H1 (cell line): Measurements from ENCODE around the gene GPR137. TPM values are rescaled to one million over a fixed set of nuclear protein-coding genes. Genes with fewer than 3 reads are reported as not detected.
A peak's percentile ranks its signal among the peaks of the same experiment; 100 is the strongest.

Experiments
- CTCF ChIA-PET: fragments of 300-600 bp; sonication (Branson Sonifier 250); formaldehyde crosslinking; loops from one replicate; lab custom pipeline; 2021; ENCODE audit not compliant: partially characterized antibody; lab: Charles Lee
- POLR2A ChIA-PET: fragments of 300-600 bp; sonication (Branson Sonifier 250); formaldehyde crosslinking; loops from one replicate; lab custom pipeline; 2021; ENCODE audit warnings: inconsistent platforms; ENCODE audit not compliant: partially characterized antibody; lab: Charles Lee
- DNase-seq, 2 experiments: peaks; one replicate each; pipeline versions ENCODE4 v3.0.0 to v3.0.0-alpha.2; 2010 to 2022; ENCODE audit warnings: low spot score in 2 of 2, low read depth in 1 of 2, mixed read lengths in 1 of 2
- FAIRE-seq: peaks from 2 replicates; lab custom pipeline; 2011; peaks lifted over from hg19 to GRCh38; lab: Jason Lieb, UNC
- H2AFZ ChIP-seq: 2 replicates; pipeline ENCODE4 v1.8.1; 2012; ENCODE audit warnings: low read length, inconsistent platforms
- H2AK5ac ChIP-seq: 2 replicates; pipeline ENCODE4 v1.6.1; 2013; ENCODE audit warnings: low read depth, low read length
- H2BK120ac ChIP-seq: replicated peaks from 2 replicates; pipeline ENCODE3; 2013; ENCODE audit warnings: low read depth, low read length, inconsistent platforms
- H2BK12ac ChIP-seq: 2 replicates; pipeline ENCODE4 v1.6.1; 2013; ENCODE audit warnings: low read depth, low read length
- H2BK15ac ChIP-seq: 2 replicates; pipeline ENCODE4 v1.6.1; 2013; ENCODE audit warnings: low read length
- H2BK20ac ChIP-seq: 2 replicates; pipeline ENCODE4 v1.6.1; 2013; ENCODE audit warnings: low read length
- H2BK5ac ChIP-seq: 2 replicates; pipeline ENCODE4 v1.6.1; 2013; ENCODE audit warnings: low read depth, low read length
- H3K14ac ChIP-seq: 2 replicates; pipeline ENCODE4 v1.6.1; 2013; ENCODE audit warnings: inconsistent platforms; ENCODE audit not compliant: insufficient read length
- H3K18ac ChIP-seq: 2 replicates; pipeline ENCODE4 v1.6.1; 2013; ENCODE audit warnings: low read length; ENCODE audit errors: extremely low read depth
- H3K23ac ChIP-seq: 2 replicates; pipeline ENCODE4 v1.6.1; 2013; ENCODE audit warnings: inconsistent platforms; ENCODE audit not compliant: insufficient read length
- H3K23me2 ChIP-seq: 2 replicates; pipeline ENCODE4 v1.6.1; 2013; ENCODE audit warnings: low read depth, low read length
- H3K27ac ChIP-seq: 2 replicates; pipeline ENCODE4 v1.6.1; 2011; ENCODE audit warnings: low read depth, low read length, inconsistent platforms
- H3K27me3 ChIP-seq, 4 experiments: replicated peaks in 1 of 4; 1 replicate in 1 of 4; 2 replicates in 3 of 4; pipeline versions ENCODE4 v1.6.1 to v1.8.1; 2011 to 2013; ENCODE audit warnings: low read length in 3 of 4, mild to moderate bottlenecking in 3 of 4, inconsistent platforms in 2 of 4, mixed read lengths in 2 of 4, moderate library complexity in 1 of 4; ENCODE audit not compliant: control insufficient read depth in 3 of 4, insufficient read depth in 3 of 4; ENCODE audit errors: extremely low read depth in 1 of 4
- H3K36me3 ChIP-seq, 4 experiments: 2 replicates each; pipeline versions ENCODE4 v1.6.1 to v1.8.1; 2011 to 2013; ENCODE audit warnings: mild to moderate bottlenecking in 4 of 4, low read length in 3 of 4, moderate library complexity in 2 of 4, control low read depth in 1 of 4, inconsistent platforms in 1 of 4; ENCODE audit not compliant: insufficient read depth in 4 of 4, control insufficient read depth in 2 of 4
- H3K4ac ChIP-seq: replicated peaks from 2 replicates; pipeline ENCODE3; 2013; ENCODE audit warnings: low read length, low read depth, mixed read lengths, inconsistent platforms; ENCODE audit not compliant: insufficient read length
- H3K4me1 ChIP-seq, 4 experiments: replicated peaks in 1 of 4; 1 replicate in 1 of 4; 2 replicates in 3 of 4; pipeline versions ENCODE4 v1.6.1 to v1.8.1; 2011 to 2013; ENCODE audit warnings: low read length in 3 of 4, inconsistent platforms in 2 of 4, mixed read lengths in 1 of 4; ENCODE audit not compliant: insufficient read depth in 4 of 4, control insufficient read depth in 3 of 4
- H3K4me2 ChIP-seq, 2 experiments: 2 replicates each; pipeline versions ENCODE4 v1.6.1 to v1.8.1; 2011 to 2013; ENCODE audit warnings: low read depth in 2 of 2, low read length in 2 of 2, control low read depth in 1 of 2, inconsistent platforms in 1 of 2, mild to moderate bottlenecking in 1 of 2; ENCODE audit not compliant: insufficient read depth in 1 of 2
- H3K4me3 ChIP-seq, 4 experiments: fragments of 200-600, 300-600 bp in 1 of 4; sonication (generic), shearing (Covaris generic), sonication (Bioruptor Twin) in 1 of 4; 2 replicates each; pipeline versions ENCODE4 v1.5.1 to v1.8.1; 2011 to 2016; ENCODE audit warnings: low read length in 4 of 4, low read depth in 3 of 4, control low read depth in 2 of 4, inconsistent platforms in 2 of 4, mild to moderate bottlenecking in 2 of 4, mixed read lengths in 1 of 4, moderate library complexity in 1 of 4; ENCODE audit not compliant: insufficient read depth in 2 of 4; ENCODE audit errors: extremely low read depth in 1 of 4
- H3K56ac ChIP-seq: replicated peaks from 2 replicates; pipeline ENCODE3; 2013; ENCODE audit warnings: low read depth, mild to moderate bottlenecking, mixed read lengths, low read length, inconsistent platforms; ENCODE audit not compliant: insufficient read length
- H3K79me1 ChIP-seq: 2 replicates; pipeline ENCODE4 v1.6.1; 2013; ENCODE audit warnings: low read depth, low read length, control low read depth
- H3K79me2 ChIP-seq, 2 experiments: 2 replicates each; pipeline versions ENCODE4 v1.6.1 to v1.8.1; 2012 to 2013; ENCODE audit warnings: low read length in 2 of 2, mild to moderate bottlenecking in 2 of 2, inconsistent platforms in 1 of 2; ENCODE audit not compliant: insufficient read depth in 2 of 2, control insufficient read depth in 1 of 2
- H3K9ac ChIP-seq, 4 experiments: replicated peaks in 1 of 4; 1 replicate in 1 of 4; 2 replicates in 3 of 4; pipeline versions ENCODE4 v1.6.1 to v1.8.1; 2011 to 2013; ENCODE audit warnings: low read depth in 3 of 4, low read length in 3 of 4, control low read depth in 2 of 4, mild to moderate bottlenecking in 2 of 4, moderate library complexity in 2 of 4, inconsistent platforms in 1 of 4; ENCODE audit errors: extremely low read depth in 1 of 4
- H3K9me3 ChIP-seq, 2 experiments: 2 replicates each; pipeline versions ENCODE4 v1.6.1 to v1.8.1; 2012 to 2013; ENCODE audit warnings: mild to moderate bottlenecking in 2 of 2, moderate library complexity in 2 of 2, control low read depth in 1 of 2, inconsistent platforms in 1 of 2, low read depth in 1 of 2, low read length in 1 of 2, mixed read lengths in 1 of 2; ENCODE audit not compliant: insufficient read depth in 2 of 2
- H4K20me1 ChIP-seq, 2 experiments: replicated peaks in 1 of 2; 2 replicates each; pipeline versions ENCODE3 to v1.8.1; 2011 to 2013; ENCODE audit warnings: inconsistent platforms in 2 of 2, low read length in 2 of 2, mild to moderate bottlenecking in 1 of 2; ENCODE audit not compliant: insufficient read depth in 2 of 2, control insufficient read depth in 1 of 2
- H4K5ac ChIP-seq: 2 replicates; pipeline ENCODE4 v1.6.1; 2013; ENCODE audit warnings: low read length, low read depth, mixed read lengths, inconsistent platforms; ENCODE audit not compliant: insufficient read length
- H4K8ac ChIP-seq: 2 replicates; pipeline ENCODE4 v1.8.0; 2013; ENCODE audit warnings: mild to moderate bottlenecking, moderate library complexity, low read length, inconsistent platforms; ENCODE audit not compliant: insufficient read depth; ENCODE audit errors: extremely low read depth
- H4K91ac ChIP-seq: replicated peaks from 2 replicates; pipeline ENCODE3; 2013; ENCODE audit warnings: low read length, mixed read lengths, inconsistent platforms; ENCODE audit not compliant: insufficient read length
- EGR1 ChIP-seq: IDR thresholded peaks from 2 replicates; pipeline ENCODE4 v1.6.1; 2011; ENCODE audit warnings: low read depth, low read length, borderline replicate concordance
- EZH2 ChIP-seq: fragments of 200-600 bp; sonication (generic); IDR thresholded peaks from 2 replicates; pipeline ENCODE4 v1.7.1; 2012; ENCODE audit warnings: low read depth, mild to moderate bottlenecking, moderate library complexity, low read length, inconsistent platforms; ENCODE audit not compliant: severe bottlenecking
- KDM4A ChIP-seq: IDR thresholded peaks from one replicate; pipeline ENCODE4 v1.7.1; 2012; ENCODE audit warnings: low read depth, mild to moderate bottlenecking, moderate library complexity, low read length, inconsistent platforms; ENCODE audit not compliant: severe bottlenecking
- RNF2 ChIP-seq: fragments of 200-900, 300-1000 bp; sonication (generic); IDR thresholded peaks from 2 replicates; pipeline ENCODE4 v1.7.1; 2016; ENCODE audit warnings: borderline replicate concordance, low read depth, mild to moderate bottlenecking, antibody characterized with exemption, low read length; ENCODE audit not compliant: poor library complexity, severe bottlenecking; ENCODE audit errors: missing control alignments
- SP1 ChIP-seq: IDR thresholded peaks from 2 replicates; pipeline ENCODE4 v1.6.1; 2011; ENCODE audit warnings: low read depth, low read length
- SUZ12 ChIP-seq: fragments of 200-600 bp; sonication (generic); IDR thresholded peaks from 2 replicates; pipeline ENCODE4 v1.6.1; 2012; ENCODE audit warnings: mild to moderate bottlenecking, inconsistent platforms, low read length, moderate library complexity, mixed read lengths
- TEAD4 ChIP-seq: IDR thresholded peaks from 2 replicates; pipeline ENCODE4 v1.6.1; 2012; ENCODE audit warnings: low read depth, low read length, inconsistent platforms, mixed read lengths
- WGBS, 2 experiments: shearing (Covaris generic) in 1 of 2; methylation state at CpG; one replicate each; pipeline versions ENCODE4 v1.1.6 to v1.1.7; 2013 to 2015; ENCODE audit warnings: low lambda C conversion rate in 2 of 2, mixed read lengths in 2 of 2, inconsistent platforms in 1 of 2, low coverage in 1 of 2, missing lambda C conversion rate in 1 of 2; ENCODE audit not compliant: insufficient replicate concordance in 2 of 2, insufficient coverage in 1 of 2, insufficient read length in 1 of 2; ENCODE audit errors: extremely low coverage in 1 of 2, missing lambda C conversion rate in 1 of 2; 5-methylcytosine and 5-hydroxymethylcytosine counted together
- polyA plus RNA-seq, 7 experiments: library from polyadenylated mRNA; depleted of rRNA in 3 of 7; stranded (reverse) in 5 of 7; unstranded in 2 of 7; fragments of >200 nt in 5 of 7; fragments of 200-250 nt in 2 of 7; gene quantifications; 1 replicate in 5 of 7; 2 replicates in 1 of 7; 4 replicates in 1 of 7; pipeline versions ENCODE4 v1.2.1 to v1.2.3, GENCODE V29; 2011 to 2013; ENCODE audit warnings: missing spikeins in 2 of 7, mixed read lengths in 2 of 7
- total RNA-seq: library from RNA; stranded (reverse); fragmentation: NEBNext Ultra II Directional; extraction: Animal tissue kit (Norgen Biotek cat#: 25700); gene quantifications from 2 replicates; pipeline ENCODE4 v1.2.1, GENCODE V29; 2021

The GPR137 gene
- total and polyA plus RNA-seq, 2 of the 8 experiments (the other 6 are each of a cell fraction or from before 2014, with no cell fraction given) = 36.2 to 37.8 TPM

GRCh38 chr11:64291752-64292459, 6.3 kb downstream of the GPR137 start:
- Histone ChIP-seq H2BK12ac (no peak overlapping the region), H3K56ac (no peak overlapping the region), H2BK15ac (no peak overlapping the region), H2AFZ (no peak overlapping the region), H4K8ac (no peak overlapping the region), H3K4me1 (peaks cover 0 to 14% (median 3%) of the 10 kb centered on the region in 4 experiments; a peak in 5 of 7 replicates), H3K14ac (no peak overlapping the region), H2AK5ac (no peak overlapping the region), H3K36me3 (peaks cover 0 to 9% (median 0%) of the 10 kb centered on the region in 4 experiments; a peak in 1 of 8 replicates), H3K23me2 (peaks cover 5% of the 10 kb centered on the region; the same call in 1 of the 2 replicates), H4K20me1 (peaks cover 5 to 25% of the 10 kb centered on the region in 2 experiments), H3K27ac (no peak overlapping the region), H3K79me2 (no peaks in the 10 kb centered on the region), H2BK5ac (no peak overlapping the region), H3K9ac (no peak overlapping the region), H3K79me1 (no peaks in the 10 kb centered on the region), H3K4me2 (peak overlapping the region; percentile 20 to 88), H3K4me3 (peak overlapping the region; percentile 21 to 64 (median 34)), H2BK20ac (no peak overlapping the region), H3K9me3 (no peaks in the 10 kb centered on the region), H2BK120ac (no peak overlapping the region), H3K4ac (no peak overlapping the region), H3K18ac (no peak overlapping the region), H3K23ac (no peak overlapping the region), H3K27me3 (peaks cover 64 to 79% (median 74%) of the 10 kb centered on the region in 4 experiments), H4K5ac (no peak overlapping the region), H4K91ac (no peak overlapping the region)
- CTCF ChIA-PET = interaction anchor here (0.8 to 11.4 kb wide), 3 partner anchors 11 to 88 kb away, joined by 3 to 134 read pairs (median 4); partner anchors contain the start of genes CATSPERZ, ESRRA, NUDT22 and TRPT1
- 5% methylated on average over 13 of the region's 96 CpGs; no CpG with 5 or more reads in 1 of the 2 experiments for WGBS, 2 experiments
- peak; percentile 66 for TF ChIP-seq RNF2
- TF ChIP-seq SUZ12 = peak; percentile 92
- peak; percentile 38 for TF ChIP-seq KDM4A
- TF ChIP-seq EZH2 = peak; percentile 86
- TF ChIP-seq SP1 = no peak
- TF ChIP-seq TEAD4 = no peak
- no peak for TF ChIP-seq EGR1
- POLR2A ChIA-PET = interaction anchor here (1.0 to 2.8 kb wide), 6 partner anchors 8 to 43 kb away, joined by 3 to 10 read pairs (median 6); partner anchors contain the start of gene BAD
- FAIRE-seq (no peak), DNase-seq (no peak)
